22Rv1 (cell line): ENCODE data around the gene TEKTIP1.

ENCODE experiments used
- CTCF ChIP-seq: fragments of 450-650 bp; IDR thresholded peaks from 2 replicates; pipeline ENCODE4 v1.5.1; 2017; ENCODE audit warnings: mild to moderate bottlenecking
- ZFX ChIP-seq: fragments of 450-650 bp; IDR thresholded peaks from 2 replicates; pipeline ENCODE4 v1.6.1; 2017; ENCODE audit warnings: antibody characterized with exemption, borderline replicate concordance

GRCh38 chr19:3548606-3549005, 9.6 kb downstream of the TEKTIP1 start:
- TF ChIP-seq CTCF (no peak), ZFX (no peak)
